Right forelimb (tissue), 1 donor: ENCODE data around the gene ZMYND8.
"Not testable (repeated sequence)": the region's sequence is repeated elsewhere in the genome, so short reads cannot be mapped to it uniquely, and the experiment has no call there.

ENCODE experiments used
- DNase-seq: peaks from one replicate; pipeline ENCODE4 v3.0.0-alpha.2; 2018

Gene ZMYND8

DNA sequence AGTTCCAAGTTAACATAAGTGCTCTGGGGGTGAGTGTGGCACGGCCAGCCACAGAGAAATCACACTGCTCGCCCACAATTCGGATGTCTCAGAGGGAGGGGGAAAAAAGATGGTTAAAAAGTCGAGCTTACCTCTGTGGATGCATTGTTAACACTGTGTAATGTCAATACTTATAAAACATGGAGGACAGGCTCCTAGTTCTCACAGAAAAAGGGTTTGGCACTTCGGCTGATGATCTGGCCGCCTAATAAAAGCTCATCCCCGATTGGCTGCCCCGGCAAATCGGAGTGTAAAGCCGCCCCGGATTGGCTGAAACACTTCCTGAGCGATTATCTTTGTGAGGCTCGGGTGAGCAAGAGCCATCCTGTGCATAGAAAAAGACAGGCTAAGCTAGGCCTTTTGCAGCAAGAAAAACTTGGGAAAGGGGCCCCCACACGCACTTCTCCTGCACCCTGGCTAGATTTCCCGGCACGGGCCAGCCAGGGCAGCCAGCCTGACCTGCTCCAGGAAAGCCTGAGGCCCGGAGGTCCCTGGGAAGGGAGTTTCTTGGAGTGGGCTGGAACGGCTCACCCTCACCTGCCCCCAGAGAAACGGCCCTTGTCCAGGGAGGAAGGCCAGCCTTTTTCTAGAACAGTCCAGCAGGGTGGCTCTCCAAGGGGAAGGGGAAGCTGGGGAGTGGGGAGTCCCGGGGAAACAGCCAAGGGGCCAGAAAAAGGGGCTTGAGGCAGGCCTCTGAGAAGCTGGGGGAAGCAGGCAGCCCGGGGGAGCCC is at the start of gene ZMYND8:
Gene ZMYND8 (minus strand): TSS at position 174 of the 770 bp plus-strand sequence. CDS start 29 bp downstream, at position 145.
- peak; percentile 99 for DNase-seq

- no peak for DNase-seq
Observed at GRCh38 chr20:47405775-47406325, 49.4 kb upstream of the ZMYND8 start.

GRCh38 chr20:47400685-47401084 is 44.2 kb upstream of the ZMYND8 start:
- no peak for DNase-seq

GRCh38 chr20:47397652-47398301 is 41.3 kb upstream of the ZMYND8 start:
- no peak for DNase-seq

DNA sequence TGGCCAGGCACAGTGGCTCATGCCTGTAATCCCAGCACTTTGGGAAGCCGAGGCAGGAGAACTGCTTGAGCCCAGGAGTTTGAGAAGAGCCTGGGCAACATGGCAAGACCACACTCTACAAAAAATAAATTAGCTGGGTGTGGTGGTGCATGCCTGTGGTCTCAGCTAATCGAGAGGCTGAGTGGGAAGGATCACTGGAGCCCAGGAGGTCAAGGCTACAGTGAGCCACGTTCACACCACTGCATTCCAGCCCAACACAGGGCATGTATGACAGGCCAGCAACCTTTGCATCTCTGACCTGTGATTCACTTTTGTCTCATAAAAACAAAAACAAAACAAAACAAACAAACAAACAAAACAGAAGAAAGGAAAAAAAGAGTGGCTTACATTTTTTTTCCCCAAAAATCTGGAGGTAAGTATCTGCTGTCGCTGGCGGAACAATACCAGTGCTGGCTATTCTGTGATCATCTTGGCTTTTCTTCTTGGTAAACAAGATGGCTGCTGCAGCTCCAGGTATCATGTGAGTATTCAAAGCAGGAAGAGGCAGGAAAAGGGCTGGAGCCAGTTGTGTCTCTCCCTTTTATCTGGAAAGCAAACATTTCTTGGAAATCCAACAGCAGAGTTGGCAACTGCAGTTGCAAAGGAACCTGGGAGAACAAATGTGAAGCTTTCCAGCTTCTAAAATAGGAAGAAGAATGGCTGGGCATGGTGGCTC is 40.4 kb upstream of the ZMYND8 start:
- no peak for DNase-seq

DNA sequence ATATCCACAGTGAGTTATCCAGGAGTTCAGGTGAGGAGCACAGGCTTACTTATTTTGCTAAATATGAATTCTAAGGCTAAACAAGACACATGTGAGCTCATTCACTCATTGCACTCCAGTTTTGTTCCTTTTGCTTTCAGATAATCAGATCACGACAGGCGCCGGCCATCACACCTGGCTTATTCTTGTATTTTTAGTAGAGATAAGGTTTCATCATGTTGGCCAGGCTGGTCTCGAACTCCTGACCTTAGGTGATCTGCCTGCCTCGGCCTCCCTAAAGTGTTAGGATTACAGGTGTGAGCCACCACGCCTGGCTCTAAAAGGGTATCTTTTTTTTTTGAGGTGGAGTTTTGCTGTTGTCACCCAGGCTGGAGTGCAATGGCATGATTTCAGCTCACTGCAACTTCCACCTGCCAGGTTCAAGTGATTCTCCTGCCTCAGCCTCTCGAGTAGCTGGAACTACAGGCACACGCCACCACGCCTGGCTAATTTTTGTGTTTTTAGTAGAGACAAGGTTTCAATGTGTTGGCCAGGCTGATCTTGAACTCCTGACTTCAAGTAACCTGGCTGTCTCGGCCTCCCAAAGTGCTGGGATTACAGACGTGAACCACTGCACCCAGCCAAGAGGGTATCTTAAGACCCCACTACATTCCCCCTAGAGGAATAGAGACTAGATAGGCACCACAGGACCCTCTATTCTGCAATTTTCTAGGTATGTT is 37.5 kb upstream of the ZMYND8 start:
- not testable (repeated sequence) for DNase-seq

DNA sequence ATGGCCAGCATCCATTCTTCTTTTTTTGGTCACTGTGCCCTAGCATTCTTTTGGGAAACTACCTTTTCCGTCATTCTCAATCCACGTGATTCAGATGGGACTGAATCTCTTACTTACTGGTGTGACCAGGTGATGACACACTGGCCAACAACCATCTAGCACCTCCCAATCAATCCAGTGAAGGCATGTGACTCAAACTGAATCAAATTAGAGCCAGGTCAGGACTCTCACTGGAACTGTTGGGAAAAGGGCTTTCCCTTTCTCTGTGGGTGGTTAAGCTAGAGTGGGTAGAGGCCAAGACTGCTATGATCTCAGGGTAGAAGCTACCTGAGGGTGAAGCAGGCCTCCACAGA is 36.2 kb upstream of the ZMYND8 start:
- no peak for DNase-seq

- no peak for DNase-seq
Observed at GRCh38 chr20:47392015-47392720, 35.7 kb upstream of the ZMYND8 start.

- no peak for DNase-seq
Observed at GRCh38 chr20:47391276-47392010, 34.9 kb upstream of the ZMYND8 start.

DNA sequence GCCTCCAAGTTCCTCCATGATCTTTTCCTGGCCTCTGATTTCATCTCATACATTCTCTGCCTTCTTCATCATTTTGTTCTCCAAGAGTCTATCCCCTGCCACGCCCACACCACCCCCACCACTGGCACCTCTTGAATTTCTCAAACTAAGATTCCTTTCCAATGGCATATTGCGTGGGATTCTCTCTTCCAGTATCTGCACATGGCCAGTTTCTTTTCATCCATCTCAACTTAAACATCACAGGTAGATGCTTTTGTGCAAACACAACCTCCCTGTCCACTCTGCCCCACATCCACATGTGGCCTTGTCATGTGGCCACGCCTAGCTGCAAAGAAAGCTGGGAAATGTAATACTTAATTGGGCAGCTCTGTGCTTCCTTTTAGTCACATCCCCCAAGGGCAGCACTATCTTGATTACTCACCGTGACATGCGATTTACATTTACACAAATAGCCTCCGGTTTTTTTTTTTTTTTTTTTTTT is 33.4 kb upstream of the ZMYND8 start:
- no peak for DNase-seq

GRCh38 chr20:47385968-47386367 is 29.5 kb upstream of the ZMYND8 start:
- not testable (repeated sequence) for DNase-seq

DNA sequence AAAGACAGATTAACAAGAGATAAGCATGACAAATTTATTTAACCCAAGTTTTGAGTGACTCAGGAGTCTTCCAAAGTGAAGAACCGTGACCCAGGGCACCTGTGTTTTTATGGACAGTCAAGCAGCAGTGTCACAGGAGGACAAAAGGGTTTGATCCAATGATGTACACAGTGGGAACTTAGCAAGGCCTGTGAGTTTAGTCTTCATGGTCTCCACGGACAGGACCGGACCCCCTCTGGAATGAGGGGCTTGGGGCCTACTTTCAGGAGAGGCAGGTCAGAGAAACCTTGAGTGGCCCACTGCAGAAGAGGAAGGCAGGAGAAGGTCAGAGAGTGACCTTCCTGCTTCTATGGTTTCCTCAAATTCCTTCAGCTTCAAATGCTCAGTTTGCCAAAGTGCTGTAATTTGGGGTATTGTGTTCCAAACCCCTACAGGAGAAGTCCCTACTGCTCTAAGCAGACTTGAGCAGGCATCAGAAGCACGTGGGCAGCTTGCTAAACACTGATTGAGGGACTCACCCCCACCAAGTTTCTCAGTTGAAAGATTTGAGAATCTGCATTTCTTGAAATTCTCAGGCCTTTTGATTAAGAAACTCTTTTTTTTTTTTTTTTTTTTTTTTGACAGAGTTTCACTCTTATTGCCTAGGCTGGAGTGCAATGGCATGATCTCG is 26.4 kb upstream of the ZMYND8 start:
- DNase-seq: no peak

DNA sequence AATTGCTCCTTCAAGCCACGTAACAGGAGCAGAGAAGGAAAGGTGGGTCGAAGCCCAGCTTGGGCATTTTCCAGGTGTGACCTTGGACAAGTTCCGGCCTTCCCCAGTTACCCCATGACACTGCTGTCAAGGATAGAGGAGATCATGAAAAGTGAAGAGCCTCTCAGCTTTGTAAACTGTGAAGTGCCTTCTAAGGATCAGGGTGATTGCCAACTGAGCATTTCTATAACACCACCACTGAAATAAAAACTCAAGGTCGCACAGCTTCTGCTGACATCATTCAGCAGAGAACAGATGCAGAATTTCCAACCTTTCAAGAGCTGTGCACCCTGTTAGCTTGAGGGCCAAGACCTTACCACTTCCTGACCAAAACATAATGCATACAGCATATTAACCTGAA is 24.0 kb upstream of the ZMYND8 start:
- no peak for DNase-seq

GRCh38 chr20:47379433-47380150 is 23.1 kb upstream of the ZMYND8 start:
- DNase-seq: no peak

GRCh38 chr20:47377122-47377722 is 20.7 kb upstream of the ZMYND8 start:
- no peak for DNase-seq

DNA sequence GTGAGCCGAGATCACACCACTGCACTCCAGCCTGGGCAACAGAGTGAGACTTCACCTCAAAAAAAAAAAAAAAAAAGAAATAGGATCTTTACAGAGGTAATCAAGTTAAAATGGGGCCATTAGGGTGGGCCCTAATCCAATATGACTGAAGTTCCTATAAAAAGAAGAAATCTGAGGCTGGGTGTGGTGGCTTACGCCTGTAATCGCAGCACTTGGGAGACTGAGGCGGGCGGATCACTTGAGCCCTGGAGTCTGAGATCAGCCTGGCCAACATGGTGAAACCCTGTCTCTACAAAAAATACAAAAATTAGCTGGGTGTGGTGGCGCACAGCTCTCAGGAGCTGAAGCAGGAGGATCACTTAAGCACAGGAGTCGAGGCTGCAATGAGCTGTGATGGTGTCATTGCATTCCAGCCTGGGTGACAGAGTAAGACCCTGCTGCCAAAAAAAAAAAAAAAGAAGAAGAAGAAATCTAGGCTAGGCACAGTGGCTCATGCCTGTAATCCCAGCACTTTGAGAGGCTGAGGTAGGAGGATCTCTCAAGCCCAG is 19.7 kb upstream of the ZMYND8 start:
- DNase-seq: not testable (repeated sequence)

DNA sequence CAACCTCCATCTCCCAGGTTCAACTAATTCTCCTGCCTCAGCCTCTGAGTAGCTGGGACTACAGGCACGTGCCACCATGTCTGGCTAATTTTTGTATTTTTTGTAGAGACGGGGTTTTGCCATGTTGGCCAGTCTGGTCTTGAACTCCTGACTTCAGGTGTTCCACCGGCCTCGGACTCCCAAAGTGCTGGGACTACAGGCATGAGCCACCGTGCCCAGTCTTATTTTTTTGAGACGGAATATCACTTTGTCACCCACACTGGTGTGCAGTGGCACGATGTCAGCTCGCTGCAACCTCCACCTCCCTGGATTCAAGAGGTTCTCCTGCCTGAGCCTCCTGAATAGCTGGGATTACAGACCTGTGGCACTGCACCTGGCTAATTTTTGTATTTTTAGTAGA is 17.6 kb upstream of the ZMYND8 start:
- not testable (repeated sequence) for DNase-seq

- DNase-seq: no peak
Observed at GRCh38 chr20:47373206-47373733, 16.8 kb upstream of the ZMYND8 start.
